ENCODE results near the gene PARVA. TPM values are rescaled to one million over a fixed set of nuclear protein-coding genes. Genes with fewer than 3 reads are reported as not detected.
"Not testable (repeated sequence)": the region's sequence is repeated elsewhere in the genome, so short reads cannot be mapped to it uniquely, and the experiment has no call there.

Gene PARVA
- total RNA-seq, 1 donor from 2014 or later = 61.2 TPM

GRCh38 chr11:12507391-12507790, 130.0 kb downstream of the PARVA start:
- intact Hi-C loops (cut with DNase I) = no loop called here
- DNase-seq (no peak), ATAC-seq (ENCODE audit: poor library complexity) (no peak)

- ATAC-seq (ENCODE audit: poor library complexity) (peak; percentile 86), DNase-seq (no peak)
- intact Hi-C loops (cut with DNase I) = no loop called here
These were observed 130.9 kb downstream of the PARVA start for GRCh38 chr11:12508151-12508751.

GRCh38 chr11:12509371-12509770, 132.0 kb downstream of the PARVA start:
- intact Hi-C loops (cut with DNase I) = no loop called here
- ATAC-seq (ENCODE audit: poor library complexity) (no peak), DNase-seq (no peak)

- intact Hi-C loops (cut with DNase I) = loop anchor here (10.0 kb wide), 1 partner anchor 383 kb away; no protein-coding TSS in a partner anchor
- no peak for ATAC-seq (ENCODE audit: poor library complexity)
These were observed 134.8 kb downstream of the PARVA start for GRCh38 chr11:12512132-12512531.

GRCh38 chr11:12512826-12513395, 135.5 kb downstream of the PARVA start:
- intact Hi-C loops (cut with DNase I) = loop anchor here (10.0 kb wide), 1 partner anchor 382 kb away; no protein-coding TSS in a partner anchor
- ATAC-seq (ENCODE audit: poor library complexity) = no peak

More at GRCh38 chr11:12512132-12512531, 134.8 kb downstream of the PARVA start:
- no peak for DNase-seq

GRCh38 chr11:12516387-12517105, 139.2 kb downstream of the PARVA start:
- intact Hi-C loops (cut with DNase I) = loop anchor here (10.0 kb wide), 1 partner anchor 378 kb away; no protein-coding TSS in a partner anchor
- ATAC-seq (ENCODE audit: poor library complexity) = peak; percentile 60

More at GRCh38 chr11:12512826-12513395, 135.5 kb downstream of the PARVA start:
- no peak for DNase-seq

GRCh38 chr11:12517306-12517705, 139.9 kb downstream of the PARVA start:
- intact Hi-C loops (cut with DNase I) = loop anchor here (10.0 kb wide), 1 partner anchor 377 kb away; no protein-coding TSS in a partner anchor
- ATAC-seq (ENCODE audit: poor library complexity) = no peak
- DNase-seq = no peak

More at GRCh38 chr11:12516387-12517105, 139.2 kb downstream of the PARVA start:
- DNase-seq = peak; percentile 53

- ATAC-seq (ENCODE audit: poor library complexity) (no peak), DNase-seq (no peak)
- intact Hi-C loops (cut with DNase I) = loop anchor here (10.0 kb wide), 1 partner anchor 377 kb away; no protein-coding TSS in a partner anchor
These were observed 140.4 kb downstream of the PARVA start for GRCh38 chr11:12517741-12518140.

GRCh38 chr11:12518606-12519385, 141.4 kb downstream of the PARVA start:
- no peak for DNase-seq
- intact Hi-C loops (cut with DNase I) = loop anchor here (10.0 kb wide), 1 partner anchor 376 kb away; no protein-coding TSS in a partner anchor
- ATAC-seq (ENCODE audit: poor library complexity) = no peak

- intact Hi-C loops (cut with DNase I) = no loop called here
- no peak for ATAC-seq (ENCODE audit: poor library complexity)
- DNase-seq = no peak
These were observed 142.7 kb downstream of the PARVA start for GRCh38 chr11:12520054-12520453.

- ATAC-seq (ENCODE audit: poor library complexity); DNase-seq; intact Hi-C loops (cut with DNase I): not testable (repeated sequence)
These were observed 143.2 kb downstream of the PARVA start for GRCh38 chr11:12520576-12520975.

- intact Hi-C loops (cut with DNase I) = no loop called here
- DNase-seq (peak; percentile 53), ATAC-seq (ENCODE audit: poor library complexity) (peak; percentile 59)
These were observed 146.0 kb downstream of the PARVA start for GRCh38 chr11:12523180-12523924.

- peak; percentile 65 for ATAC-seq (ENCODE audit: poor library complexity)
- DNase-seq = peak; percentile 72
- intact Hi-C loops (cut with DNase I) = no loop called here
These were observed 147.5 kb downstream of the PARVA start for GRCh38 chr11:12524865-12525264.

GRCh38 chr11:12525466-12526055, 148.2 kb downstream of the PARVA start:
- DNase-seq (no peak), ATAC-seq (ENCODE audit: poor library complexity) (no peak)
- intact Hi-C loops (cut with DNase I) = no loop called here

- ATAC-seq (ENCODE audit: poor library complexity) (peak; percentile 41), DNase-seq (no peak)
- intact Hi-C loops (cut with DNase I) = no loop called here
These were observed 149.4 kb downstream of the PARVA start for GRCh38 chr11:12526789-12527188.

GRCh38 chr11:12528487-12528886, 151.1 kb downstream of the PARVA start:
- DNase-seq (no peak), ATAC-seq (ENCODE audit: poor library complexity) (no peak)
- intact Hi-C loops (cut with DNase I) = no loop called here

- ATAC-seq (ENCODE audit: poor library complexity) (no peak), DNase-seq (no peak)
- intact Hi-C loops (cut with DNase I) = no loop called here
These were observed 151.7 kb downstream of the PARVA start for GRCh38 chr11:12529041-12529440.

GRCh38 chr11:12529793-12530192, 152.4 kb downstream of the PARVA start:
- intact Hi-C loops (cut with DNase I) = no loop called here
- no peak for DNase-seq
- no peak for ATAC-seq (ENCODE audit: poor library complexity)
